NOMO-1 treated with dmso at 0.1 percent for 144 hours (cell line): ENCODE results near the gene PIP4K2B.

Experiments
- DNase-seq: peaks from one replicate; lab custom pipeline; 2025; ENCODE audit not compliant: unreplicated experiment; lab: John Stamatoyannopoulos, UW

Gene PIP4K2B

GRCh38 chr17:38779965-38780752, 19.2 kb downstream of the PIP4K2B start:
- no peak for DNase-seq

GRCh38 chr17:38777641-38778250, 21.6 kb downstream of the PIP4K2B start:
- DNase-seq, result no peak

GRCh38 chr17:38773258-38773657, 26.1 kb downstream of the PIP4K2B start:
- no peak for DNase-seq

- DNase-seq, result no peak
Measured at GRCh38 chr17:38768417-38768816, 30.9 kb downstream of the PIP4K2B start.

- DNase-seq, result no peak
Measured at GRCh38 chr17:38766341-38766740, 33.0 kb downstream of the PIP4K2B start.

GRCh38 chr17:38762231-38762630, 37.1 kb downstream of the PIP4K2B start:
- no peak for DNase-seq

- no peak for DNase-seq
Measured at GRCh38 chr17:38761612-38762011, 37.7 kb downstream of the PIP4K2B start.

GRCh38 chr17:38753071-38753506, 46.3 kb downstream of the PIP4K2B start:
- no peak for DNase-seq

GRCh38 chr17:38752308-38753070, 46.9 kb downstream of the PIP4K2B start, which contains the start of gene PSMB3:
Gene PSMB3, plus strand, starts transcription at chr17:38752741. Its CDS starts 86 bp downstream, at chr17:38752827.
- DNase-seq, result peak; percentile 100

- peak; percentile 46 for DNase-seq
Measured at GRCh38 chr17:38751808-38752307, 47.5 kb downstream of the PIP4K2B start.

- no peak for DNase-seq
Measured at GRCh38 chr17:38751144-38751807, 48.1 kb downstream of the PIP4K2B start.

- DNase-seq, result no peak
Measured at GRCh38 chr17:38750312-38751121, 48.8 kb downstream of the PIP4K2B start.

GRCh38 chr17:38750044-38750311, 49.4 kb downstream of the PIP4K2B start:
- DNase-seq, result no peak

GRCh38 chr17:38749223-38750043, 49.9 kb downstream of the PIP4K2B start:
- no peak for DNase-seq

GRCh38 chr17:38748892-38749222, 50.5 kb downstream of the PIP4K2B start:
- no peak for DNase-seq

- DNase-seq, result no peak
Measured at GRCh38 chr17:38748149-38748891, 51.0 kb downstream of the PIP4K2B start, which contains the start of gene PCGF2. Gene PCGF2, minus strand, starts transcription at chr17:38748336. Its CDS starts 7,934 bp downstream, at chr17:38740402.

- DNase-seq, result no peak
Measured at GRCh38 chr17:38747463-38748148, 51.8 kb downstream of the PIP4K2B start.

- DNase-seq, result no peak
Measured at GRCh38 chr17:38746849-38747462, 52.4 kb downstream of the PIP4K2B start.
